Panc1 (cell line): ENCODE measurements around the gene ANO1. TPM values are rescaled to one million over a fixed set of nuclear protein-coding genes. Genes with fewer than 3 reads are reported as not detected.

ENCODE experiments used
- ATAC-seq: fragments of 200-7000 bp; cut with Tn5 transposase; 2 replicates; pipeline ENCODE4 v1.9.1; 2020; ENCODE audit warnings: mild to moderate bottlenecking, moderate library complexity
- BruUV-seq: library from RNA; stranded (reverse); fragments of 400-500 nt; replicated peaks from 2 replicates; lab custom pipeline; 2021; lab: Mats Ljungman, UMichigan
- CTCF ChIA-PET: fragments of 300-600 bp; sonication (Branson Sonifier 250); formaldehyde crosslinking; loops from one replicate; lab custom pipeline; 2022; ENCODE audit warnings: antibody characterized with exemption; lab: Charles Lee
- POLR2A ChIA-PET: fragments of 300-600 bp; sonication (Branson Sonifier 250); formaldehyde crosslinking; loops from one replicate; lab custom pipeline; 2022; ENCODE audit warnings: antibody characterized with exemption; lab: Charles Lee
- DNase-seq: peaks from one replicate; pipeline ENCODE4 v3.0.0-alpha.2; 2010; ENCODE audit warnings: low read depth, low spot score
- H3K27ac ChIP-seq: 2 replicates; pipeline ENCODE4 v1.5.1; 2011; ENCODE audit warnings: mild to moderate bottlenecking, low read length, inconsistent platforms
- H3K27me3 ChIP-seq: fragments of 200-500 bp; sonication (Bioruptor generic); 2 replicates; pipeline ENCODE4 v1.6.0; 2014; ENCODE audit warnings: low read length, inconsistent platforms; ENCODE audit not compliant: control insufficient read depth, insufficient read depth
- H3K36me3 ChIP-seq: fragments of 200-500 bp; sonication (Bioruptor generic); 2 replicates; pipeline ENCODE4 v1.5.1; 2014; ENCODE audit warnings: inconsistent platforms, mild to moderate bottlenecking, low read length, moderate library complexity; ENCODE audit not compliant: control insufficient read depth, insufficient read depth
- H3K4me1 ChIP-seq: 2 replicates; pipeline ENCODE4 v1.5.1; 2011; ENCODE audit warnings: inconsistent platforms, mild to moderate bottlenecking, low read length, moderate library complexity; ENCODE audit not compliant: control insufficient read depth, insufficient read depth
- H3K4me3 ChIP-seq, 2 experiments: 2 replicates each; pipeline ENCODE4 v1.5.1; 2011 to 2012; ENCODE audit warnings: low read depth in 2 of 2, low read length in 2 of 2, mild to moderate bottlenecking in 2 of 2, inconsistent platforms in 1 of 2, moderate library complexity in 1 of 2
- H3K9me3 ChIP-seq: fragments of 200-500 bp; sonication (Bioruptor generic); 2 replicates; pipeline ENCODE4 v1.5.1; 2014; ENCODE audit warnings: low read depth, mild to moderate bottlenecking, inconsistent platforms, low read length, moderate library complexity; ENCODE audit not compliant: control insufficient read depth, insufficient read depth
- CTCF ChIP-seq: fragments of 450-650 bp; IDR thresholded peaks from 2 replicates; pipeline ENCODE4 v1.5.1; 2017; ENCODE audit warnings: mild to moderate bottlenecking
- POLR2AphosphoS5 ChIP-seq: IDR thresholded peaks from 2 replicates; pipeline ENCODE4 v1.6.1; 2012; ENCODE audit warnings: mild to moderate bottlenecking, low read depth, low read length, moderate library complexity
- REST ChIP-seq, 2 experiments: IDR thresholded peaks; 2 replicates each; pipeline ENCODE4 v1.6.1; 2011 to 2012; ENCODE audit warnings: low read depth in 2 of 2, control low read depth in 1 of 2, low read length in 1 of 2, mild to moderate bottlenecking in 1 of 2, moderate library complexity in 1 of 2; ENCODE audit not compliant: insufficient read depth in 1 of 2
- SIN3A ChIP-seq: IDR thresholded peaks from 2 replicates; pipeline ENCODE4 v1.6.1; 2012; ENCODE audit warnings: low read depth, mild to moderate bottlenecking, low read length, moderate library complexity, borderline replicate concordance; ENCODE audit not compliant: insufficient read depth
- TCF7L2 ChIP-seq: IDR thresholded peaks from 2 replicates; pipeline ENCODE4 v1.6.1; 2011; ENCODE audit warnings: mild to moderate bottlenecking, low read depth, low read length, inconsistent platforms
- in situ Hi-C: cut with HindIII; loops from 2 replicates; pipeline ENCODE4 v1.10.0; 2016; ENCODE audit warnings: low sequenced_read_pairs, low pct_unique_long_range_greater_than_20kb
- intact Hi-C: fragments of 100-400 bp; cut with micrococcal nuclease; formaldehyde crosslinking; loops from one replicate; pipeline ENCODE4 v1.10.0; 2022; ENCODE audit not compliant: unreplicated experiment
- total RNA-seq: library from RNA; stranded (reverse); gene quantifications from one replicate; pipeline ENCODE4 v1.2.1, GENCODE V29; 2021; ENCODE audit not compliant: unreplicated experiment

ANO1 gene
- total RNA-seq, 1 experiment from 2014 or later: 2.3 TPM

GRCh38 chr11:70029861-70030380 lies 48.2 kb upstream of the ANO1 start:
- no peak for TF ChIP-seq REST (IDR thresholded peaks at IDR 0.05; ENCODE audit: insufficient read depth in 1 of 2, low read depth in 2 of 2, low read length in 1 of 2)
- TF ChIP-seq POLR2AphosphoS5: no peak
- no peak for TF ChIP-seq CTCF
- no peak for TF ChIP-seq TCF7L2
- TF ChIP-seq SIN3A: no peak
- POLR2A ChIA-PET: no interaction called here
- ATAC-seq: no peak
- CTCF ChIA-PET: no interaction called here
- Histone ChIP-seq H3K9me3 (no peaks in the 10 kb centered on the region), H3K4me3 (no peak overlapping the region), H3K4me1 (no peaks in the 10 kb centered on the region), H3K27me3 (no peaks in the 10 kb centered on the region; the same call in 1 of the 2 replicates), H3K27ac (no peak overlapping the region), H3K36me3 (no peaks in the 10 kb centered on the region)
- intact Hi-C loops (no loop called here), in situ Hi-C loops (no loop called here)
- BruUV-seq: no TSS peak
- no peak for DNase-seq

- Histone ChIP-seq H3K4me1 (no peaks in the 10 kb centered on the region), H3K4me3 (no peak overlapping the region), H3K36me3 (no peaks in the 10 kb centered on the region), H3K9me3 (no peaks in the 10 kb centered on the region), H3K27ac (no peak overlapping the region), H3K27me3 (no peaks in the 10 kb centered on the region; the same call in 1 of the 2 replicates)
- no peak for TF ChIP-seq SIN3A
- no peak for TF ChIP-seq REST (IDR thresholded peaks at IDR 0.05; ENCODE audit: insufficient read depth in 1 of 2, low read depth in 2 of 2, low read length in 1 of 2)
- no peak for TF ChIP-seq CTCF
- no peak for TF ChIP-seq POLR2AphosphoS5
- no peak for TF ChIP-seq TCF7L2
- ATAC-seq: no peak
- in situ Hi-C loops: no loop called here
- ChIA-PET POLR2A (interaction anchor here (0.7 kb wide), 1 partner anchor 10 kb away, joined by 3 read pairs; no protein-coding TSS in a partner anchor), CTCF (no interaction called here)
- intact Hi-C loops: no loop called here
- BruUV-seq: no TSS peak
- no peak for DNase-seq
These were observed 47.7 kb upstream of the ANO1 start for GRCh38 chr11:70030412-70030811.
